ENCODE results near the gene SHISAL1.

SHISAL1 gene

GRCh38 chr22:44225812-44226211 is 86.9 kb downstream of the SHISAL1 start:
- no peak for DNase-seq

GRCh38 chr22:44225091-44225689 is 87.6 kb downstream of the SHISAL1 start:
- DNase-seq: no peak

- no peak for DNase-seq
Measured at GRCh38 chr22:44224166-44224565, 88.6 kb downstream of the SHISAL1 start.

GRCh38 chr22:44221710-44222475 is 90.9 kb downstream of the SHISAL1 start:
- DNase-seq: no peak

- DNase-seq: no peak
Measured at GRCh38 chr22:44220727-44221680, 91.7 kb downstream of the SHISAL1 start.

GRCh38 chr22:44219101-44219870 is 93.5 kb downstream of the SHISAL1 start:
- no peak for DNase-seq

GRCh38 chr22:44218071-44218470 is 94.7 kb downstream of the SHISAL1 start:
- DNase-seq: no peak

- DNase-seq: no peak
Measured at GRCh38 chr22:44217346-44217745, 95.4 kb downstream of the SHISAL1 start.

GRCh38 chr22:44215287-44215686 is 97.5 kb downstream of the SHISAL1 start:
- DNase-seq: no peak

- no peak for DNase-seq
Measured at GRCh38 chr22:44214764-44215163, 98.0 kb downstream of the SHISAL1 start.

GRCh38 chr22:44214187-44214586 is 98.6 kb downstream of the SHISAL1 start:
- no peak for DNase-seq

GRCh38 chr22:44213489-44214043 is 99.2 kb downstream of the SHISAL1 start:
- no peak for DNase-seq

GRCh38 chr22:44212936-44213335 is 99.8 kb downstream of the SHISAL1 start:
- no peak for DNase-seq

- no peak for DNase-seq
Measured at GRCh38 chr22:44211946-44212930, 100.5 kb downstream of the SHISAL1 start.

GRCh38 chr22:44211256-44211945 is 101.3 kb downstream of the SHISAL1 start:
- DNase-seq: no peak

GRCh38 chr22:44210722-44211121 is 102.0 kb downstream of the SHISAL1 start:
- DNase-seq: no peak

GRCh38 chr22:44209343-44209742 is 103.4 kb downstream of the SHISAL1 start:
- no peak for DNase-seq

- DNase-seq: no peak
Measured at GRCh38 chr22:44207981-44208317, 104.8 kb downstream of the SHISAL1 start.

GRCh38 chr22:44207173-44207980 is 105.4 kb downstream of the SHISAL1 start:
- DNase-seq: no peak

GRCh38 chr22:44206696-44207095 is 106.1 kb downstream of the SHISAL1 start:
- DNase-seq: no peak

Data from T-helper 2 cell (primary cell).